Body of pancreas (tissue), 4 donors: ENCODE measurements around the gene LILRA1. TPM values are rescaled to one million over a fixed set of nuclear protein-coding genes. Genes with fewer than 3 reads are reported as not detected.

ENCODE experiments used
- ATAC-seq: fragments of 150-250 bp; one replicate; pipeline ENCODE4 v1.9.1; 2016
- DNase-seq, 4 donors: peaks; one replicate each; pipeline ENCODE4 v3.0.0-alpha.2; 2019
- H3K27ac ChIP-seq, 4 donors: fragments of 200-600 bp; sonication (generic); 1 replicate in 3 of 4; 2 replicates in 1 of 4; pipeline versions ENCODE4 v1.5.1 to v1.6.1; 2016 to 2019; ENCODE audit warnings: mild to moderate bottlenecking in 1 of 4, mixed read lengths in 1 of 4, moderate library complexity in 1 of 4
- H3K27me3 ChIP-seq, 2 donors: fragments of 200-600 bp; sonication (generic); one replicate each; pipeline ENCODE4 v1.6.0; 2016; ENCODE audit warnings: mild to moderate bottlenecking in 1 of 2
- H3K36me3 ChIP-seq, 2 donors: fragments of 200-600 bp; sonication (generic); replicated peaks in 1 of 2; 2 replicates each; pipeline ENCODE4 v1.5.1; 2016; ENCODE audit warnings: low read depth in 2 of 2; ENCODE audit not compliant: insufficient read depth in 1 of 2
- H3K4me1 ChIP-seq: fragments of 200-600 bp; sonication (generic); one replicate; pipeline ENCODE4 v1.6.0; 2016
- H3K4me3 ChIP-seq, 2 donors: fragments of 200-600 bp; sonication (generic); 1 replicate in 1 of 2; 2 replicates in 1 of 2; pipeline ENCODE4 v1.5.1; 2016 to 2019
- H3K9me3 ChIP-seq, 3 donors: fragments of 200-600 bp; sonication (generic); 1 replicate in 2 of 3; 2 replicates in 1 of 3; pipeline ENCODE4 v1.5.1; 2016
- POLR2A ChIP-seq, 3 donors: fragments of 450-650 bp; IDR thresholded peaks; one replicate each; pipeline ENCODE4 v1.6.1; 2016; ENCODE audit warnings: antibody characterized with exemption in 3 of 3, mild to moderate bottlenecking in 2 of 3
- WGBS, 2 donors: methylation state at CpG; one replicate each; pipeline ENCODE4 v1.1.5; 2017; 5-methylcytosine and 5-hydroxymethylcytosine counted together
- intact Hi-C: fragments of 100-400 bp; cut with DNase I; formaldehyde crosslinking; loops from one replicate; pipeline ENCODE4 v1.15.1; 2023
- total RNA-seq, 2 donors: library from RNA; depleted of rRNA; stranded (reverse); fragments of >200 nt; gene quantifications; one replicate each; pipeline ENCODE4 v1.1.0, GENCODE V29; 2016
- TF ChIP-seq, protein P1 (sequence below), 7 experiments: fragments of 450-650 bp in 4 of 7; fragments of 200-600 bp in 3 of 7; sonication (generic) in 3 of 7; IDR thresholded peaks; one replicate each; pipeline ENCODE4 v1.5.1; 2016 to 2019; ENCODE audit warnings: antibody characterized with exemption in 7 of 7

LILRA1 gene
- total RNA-seq, 2 donors from 2014 or later, result 0.26 TPM; not detected in 1

DNA sequence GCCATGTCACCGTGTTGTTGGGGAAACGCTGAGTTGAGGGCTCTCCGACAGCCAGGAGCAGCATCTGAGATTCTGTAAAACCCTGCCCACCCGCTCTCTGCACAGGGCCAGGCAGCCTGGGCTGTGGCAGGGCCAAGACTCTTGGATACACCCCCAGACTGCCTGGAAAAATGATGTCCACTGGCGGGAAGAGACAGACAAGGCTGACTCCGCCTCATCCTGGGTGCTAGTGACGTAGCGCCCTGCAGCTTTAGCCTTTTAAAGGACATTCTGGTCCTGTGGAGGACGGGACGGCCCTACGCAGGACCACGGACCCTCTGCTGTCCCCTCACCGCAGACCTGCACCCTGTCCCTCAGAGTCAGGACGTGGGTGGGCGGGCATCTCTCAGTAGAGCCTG lies 40.5 kb upstream of the LILRA1 start:
- Histone ChIP-seq H3K27ac (no peak overlapping the region), H3K27me3 (no peaks in the 10 kb centered on the region), H3K4me3 (no peak overlapping the region), H3K9me3 (no peaks in the 10 kb centered on the region), H3K36me3 (no peaks in the 10 kb centered on the region), H3K4me1 (no peaks in the 10 kb centered on the region)
- DNase-seq (no peak), ATAC-seq (no peak)
- WGBS, 2 donors, result 66 to 75% methylated on average over 7 to 14 of the region's 15 CpGs
- TF ChIP-seq, protein P1, sequence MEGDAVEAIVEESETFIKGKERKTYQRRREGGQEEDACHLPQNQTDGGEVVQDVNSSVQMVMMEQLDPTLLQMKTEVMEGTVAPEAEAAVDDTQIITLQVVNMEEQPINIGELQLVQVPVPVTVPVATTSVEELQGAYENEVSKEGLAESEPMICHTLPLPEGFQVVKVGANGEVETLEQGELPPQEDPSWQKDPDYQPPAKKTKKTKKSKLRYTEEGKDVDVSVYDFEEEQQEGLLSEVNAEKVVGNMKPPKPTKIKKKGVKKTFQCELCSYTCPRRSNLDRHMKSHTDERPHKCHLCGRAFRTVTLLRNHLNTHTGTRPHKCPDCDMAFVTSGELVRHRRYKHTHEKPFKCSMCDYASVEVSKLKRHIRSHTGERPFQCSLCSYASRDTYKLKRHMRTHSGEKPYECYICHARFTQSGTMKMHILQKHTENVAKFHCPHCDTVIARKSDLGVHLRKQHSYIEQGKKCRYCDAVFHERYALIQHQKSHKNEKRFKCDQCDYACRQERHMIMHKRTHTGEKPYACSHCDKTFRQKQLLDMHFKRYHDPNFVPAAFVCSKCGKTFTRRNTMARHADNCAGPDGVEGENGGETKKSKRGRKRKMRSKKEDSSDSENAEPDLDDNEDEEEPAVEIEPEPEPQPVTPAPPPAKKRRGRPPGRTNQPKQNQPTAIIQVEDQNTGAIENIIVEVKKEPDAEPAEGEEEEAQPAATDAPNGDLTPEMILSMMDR (IDR thresholded peaks at IDR 0.05), result no peak
- no peak for TF ChIP-seq POLR2A (IDR thresholded peaks at IDR 0.05)
- intact Hi-C loops, result no loop called here

DNA sequence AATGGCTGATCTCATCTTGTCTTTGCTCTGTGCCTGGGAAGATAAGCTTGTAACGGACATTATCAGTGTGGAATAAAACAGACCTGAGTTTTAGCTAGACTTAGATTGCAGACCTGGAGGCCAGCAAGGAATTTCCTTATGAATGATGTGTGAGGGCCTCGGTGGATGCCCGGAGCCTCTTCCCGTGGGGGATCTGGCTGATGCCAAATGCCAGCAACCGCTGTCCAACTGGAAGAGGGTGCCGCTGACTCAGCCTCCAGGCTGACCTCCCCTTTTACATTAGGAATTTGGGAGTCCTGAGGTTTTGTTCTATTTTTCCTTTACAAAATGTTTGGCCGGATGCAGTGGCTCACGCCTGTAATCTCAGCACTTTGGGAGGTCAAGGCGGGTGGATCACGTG lies 39.4 kb upstream of the LILRA1 start:
- H3K36me3 ChIP-seq, result no peaks in the 10 kb centered on the region
- intact Hi-C loops, result no loop called here
- H3K4me3 ChIP-seq, result no peak overlapping the region
- no peak overlapping the region for H3K27ac ChIP-seq
- H3K4me1 ChIP-seq, result no peaks in the 10 kb centered on the region
- WGBS, 2 donors, result 53 to 60% methylated on average over 7 to 10 of the region's 10 CpGs
- TF ChIP-seq POLR2A (IDR thresholded peaks at IDR 0.05), result no peak
- TF ChIP-seq, protein P1 (IDR thresholded peaks at IDR 0.05), result no peak
- DNase-seq (no peak), ATAC-seq (no peak)
- no peaks in the 10 kb centered on the region for H3K9me3 ChIP-seq
- no peaks in the 10 kb centered on the region for H3K27me3 ChIP-seq

DNA sequence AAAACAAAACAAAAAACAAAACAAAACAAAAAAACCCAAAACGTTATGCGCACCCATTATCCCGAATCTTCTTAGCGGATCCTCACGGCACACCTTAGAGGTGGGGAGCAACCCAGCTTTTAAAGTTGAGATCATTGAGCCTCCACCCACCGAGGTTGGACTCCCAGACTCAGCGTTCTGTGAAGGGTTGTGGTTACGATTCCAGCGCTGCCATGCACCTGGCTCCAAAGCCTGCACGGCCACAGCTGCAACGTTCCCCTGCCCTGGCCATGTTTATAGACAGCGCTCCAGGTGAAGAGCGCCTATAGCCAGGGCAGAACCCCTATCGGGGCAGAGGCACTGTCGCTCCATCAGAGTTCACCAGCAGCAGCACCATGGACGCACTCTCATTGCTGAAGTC lies 38.5 kb upstream of the LILRA1 start:
- no peak for TF ChIP-seq POLR2A (IDR thresholded peaks at IDR 0.05)
- TF ChIP-seq, protein P1 (IDR thresholded peaks at IDR 0.05), result no peak
- Histone ChIP-seq H3K36me3 (no peaks in the 10 kb centered on the region), H3K4me3 (no peak overlapping the region), H3K4me1 (no peaks in the 10 kb centered on the region), H3K27me3 (no peaks in the 10 kb centered on the region), H3K9me3 (no peaks in the 10 kb centered on the region), H3K27ac (no peak overlapping the region)
- intact Hi-C loops, result no loop called here
- DNase-seq (no peak), ATAC-seq (no peak)
- 74 to 77% methylated on average over 8 to 16 of the region's 16 CpGs for WGBS, 2 donors

DNA sequence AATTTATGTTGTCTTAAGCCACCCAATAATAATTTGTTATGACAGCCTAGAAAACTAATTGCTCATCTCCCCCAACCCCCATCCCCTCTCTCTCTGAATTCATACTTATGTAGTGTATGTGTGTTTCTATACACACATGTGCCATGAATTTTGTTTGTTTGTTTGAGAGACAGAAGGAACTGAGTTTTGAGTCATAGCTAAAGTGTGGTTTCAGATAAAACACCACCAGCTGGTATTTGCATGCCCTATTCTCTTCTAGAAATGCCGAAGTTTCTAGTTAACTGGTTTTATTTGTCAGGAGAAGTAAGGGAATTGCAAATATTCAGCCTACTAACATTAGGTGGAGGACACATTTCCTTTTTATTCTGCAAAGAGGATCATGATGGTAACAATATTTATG lies 37.2 kb upstream of the LILRA1 start:
- Histone ChIP-seq H3K9me3 (no peaks in the 10 kb centered on the region), H3K27ac (no peak overlapping the region), H3K36me3 (no peaks in the 10 kb centered on the region), H3K4me1 (no peaks in the 10 kb centered on the region), H3K4me3 (no peak overlapping the region), H3K27me3 (no peaks in the 10 kb centered on the region)
- TF ChIP-seq POLR2A (IDR thresholded peaks at IDR 0.05), result no peak
- TF ChIP-seq, protein P1 (IDR thresholded peaks at IDR 0.05), result no peak
- intact Hi-C loops, result no loop called here
- ATAC-seq, result no peak
- 40 to 52% methylated on average over 1 of the region's 1 CpG for WGBS, 2 donors
- no peak for DNase-seq

DNA sequence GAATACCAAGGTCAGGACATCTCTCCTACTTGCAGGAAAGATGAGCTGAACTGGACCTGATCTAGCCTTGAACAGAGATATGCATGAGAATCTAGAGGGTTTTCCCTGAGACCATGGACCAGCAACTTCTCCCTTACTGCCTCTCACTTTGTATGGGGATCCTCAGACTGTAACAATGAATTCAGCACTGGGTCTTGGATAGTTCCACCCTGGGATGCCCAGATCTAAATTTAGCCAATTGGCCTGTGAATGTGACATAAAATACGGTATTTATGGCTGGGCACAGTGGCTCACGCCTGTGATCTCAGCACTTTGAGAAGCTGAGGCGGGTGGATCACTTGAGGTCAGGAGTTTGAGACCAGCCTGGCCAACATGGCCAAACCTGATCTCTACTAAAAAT lies 35.1 kb upstream of the LILRA1 start:
- H3K36me3 ChIP-seq, result no peaks in the 10 kb centered on the region
- 42 to 70% methylated on average over 2 to 3 of the region's 3 CpGs for WGBS, 2 donors
- no peak for ATAC-seq
- intact Hi-C loops, result no loop called here
- no peaks in the 10 kb centered on the region for H3K9me3 ChIP-seq
- no peaks in the 10 kb centered on the region for H3K27me3 ChIP-seq
- H3K27ac ChIP-seq, result no peak overlapping the region
- no peaks in the 10 kb centered on the region for H3K4me1 ChIP-seq
- H3K4me3 ChIP-seq, result no peak overlapping the region
- TF ChIP-seq, protein P1 (IDR thresholded peaks at IDR 0.05), result no peak
- no peak for DNase-seq
